ENCODE data around the gene LBP. TPM values are rescaled to one million over a fixed set of nuclear protein-coding genes. Genes with fewer than 3 reads are reported as not detected.

LBP gene
- total RNA-seq, 1 experiment from 2014 or later: 0.15 TPM

- DNase-seq (ENCODE audit: low read depth, low spot score): no peak
- Histone ChIP-seq H4K20me1 (ENCODE audit: insufficient read depth) (no peaks in the 10 kb centered on the region), H3K4me2 (ENCODE audit: low read length) (no peak overlapping the region), H3K4me3 (replicated peaks in 1 of 2; ENCODE audit: low read depth in 1 of 2, low read length in 2 of 2) (no peak overlapping the region), H2AFZ (ENCODE audit: low read depth, low read length, poor library complexity, severe bottlenecking) (no peak overlapping the region), H3K9me2 (ENCODE audit: insufficient read depth) (no peaks in the 10 kb centered on the region), H3K9ac (ENCODE audit: low read length) (no peak overlapping the region), H3K27me3 (ENCODE audit: insufficient read depth, low read length) (0 out of 2 replicates have a peak, but pooled peaks cover 10% of the 10 kb centered on the region), H3K4me1 (ENCODE audit: control insufficient read depth in 1 of 2, insufficient read depth in 2 of 2, low read length in 2 of 2) (no peaks in the 10 kb centered on the region), H3K9me3 (ENCODE audit: control insufficient read depth in 1 of 2, insufficient read depth in 1 of 2, low read depth in 1 of 2, low read length in 2 of 2) (peaks cover 0 to 5% of the 10 kb centered on the region in 2 experiments; a peak in 1 of 4 replicates), H3K27ac (ENCODE audit: low read depth, low read length) (no peak overlapping the region), H3K36me3 (ENCODE audit: control insufficient read depth in 1 of 2, insufficient read depth in 2 of 2, low read length in 2 of 2) (no peaks in the 10 kb centered on the region), H3K79me2 (ENCODE audit: insufficient read depth, low read length) (no peaks in the 10 kb centered on the region)
- ATAC-seq: no peak
- TF ChIP-seq ATF3 (IDR thresholded peaks at IDR 0.05) (no peak), SRF (IDR thresholded peaks at IDR 0.05; ENCODE audit: low read depth) (no peak), ZBTB33 (IDR thresholded peaks at IDR 0.05; ENCODE audit: extremely low read depth, insufficient replicate concordance, low read length) (no peak), EZH2 (IDR thresholded peaks at IDR 0.05) (no peak), ZFX (IDR thresholded peaks at IDR 0.05) (no peak)
- intact Hi-C loops (cut with micrococcal nuclease): no loop called here
- no TSS peak for BruUV-seq (replicated peaks)
- ChIA-PET RAD21 (ENCODE audit: low non-redundant PET in 1 of 2, low total read pairs in 2 of 2, uncharacterized antibody in 2 of 2, unreplicated experiment in 2 of 2) (no interaction called here), CTCF (no interaction called here), POLR2A (no interaction called here)
Measured at GRCh38 chr20:38311491-38311890, 34.8 kb upstream of the LBP start.

GRCh38 chr20:38313676-38314075 is 32.6 kb upstream of the LBP start:
- no TSS peak for BruUV-seq (replicated peaks)
- Histone ChIP-seq H3K79me2 (ENCODE audit: insufficient read depth, low read length) (no peaks in the 10 kb centered on the region), H3K9ac (ENCODE audit: low read length) (no peak overlapping the region), H3K36me3 (ENCODE audit: control insufficient read depth in 1 of 2, insufficient read depth in 2 of 2, low read length in 2 of 2) (no peaks in the 10 kb centered on the region), H3K27ac (ENCODE audit: low read depth, low read length) (no peak overlapping the region), H3K27me3 (ENCODE audit: insufficient read depth, low read length) (0 out of 2 replicates have a peak, but pooled peaks cover 10% of the 10 kb centered on the region), H3K4me3 (replicated peaks in 1 of 2; ENCODE audit: low read depth in 1 of 2, low read length in 2 of 2) (no peak overlapping the region), H3K9me3 (ENCODE audit: control insufficient read depth in 1 of 2, insufficient read depth in 1 of 2, low read depth in 1 of 2, low read length in 2 of 2) (peaks cover 0 to 5% of the 10 kb centered on the region in 2 experiments; a peak in 1 of 4 replicates), H3K4me1 (ENCODE audit: control insufficient read depth in 1 of 2, insufficient read depth in 2 of 2, low read length in 2 of 2) (no peaks in the 10 kb centered on the region), H2AFZ (ENCODE audit: low read depth, low read length, poor library complexity, severe bottlenecking) (no peak overlapping the region), H3K9me2 (ENCODE audit: insufficient read depth) (no peaks in the 10 kb centered on the region), H4K20me1 (ENCODE audit: insufficient read depth) (no peaks in the 10 kb centered on the region), H3K4me2 (ENCODE audit: low read length) (no peak overlapping the region)
- ATAC-seq: no peak
- ChIA-PET CTCF (no interaction called here), RAD21 (ENCODE audit: low non-redundant PET in 1 of 2, low total read pairs in 2 of 2, uncharacterized antibody in 2 of 2, unreplicated experiment in 2 of 2) (interaction anchor here in 1 of 2 experiments (0.6 kb wide), 1 partner anchor 43 kb away, joined by 4 read pairs; no protein-coding TSS in a partner anchor), POLR2A (no interaction called here)
- DNase-seq (ENCODE audit: low read depth, low spot score): no peak
- intact Hi-C loops (cut with micrococcal nuclease): no loop called here
- no peak for TF ChIP-seq POLR2A (IDR thresholded peaks at IDR 0.05; ENCODE audit: borderline replicate concordance, extremely low read depth, insufficient read depth, insufficient read length)
- TF ChIP-seq SP1 (IDR thresholded peaks at IDR 0.05; ENCODE audit: low read depth): no peak
- no peak for TF ChIP-seq EZH2phosphoT487 (IDR thresholded peaks at IDR 0.05; ENCODE audit: borderline replicate concordance)
- TF ChIP-seq REST (IDR thresholded peaks at IDR 0.05; ENCODE audit: low read depth): no peak
- no peak for TF ChIP-seq TCF7L2 (IDR thresholded peaks at IDR 0.05; ENCODE audit: borderline replicate concordance, extremely low read depth, insufficient read depth, insufficient read length)
- no peak for TF ChIP-seq FOSL1 (IDR thresholded peaks at IDR 0.05; ENCODE audit: low read depth)
- no peak for TF ChIP-seq CTCF (IDR thresholded peaks at IDR 0.05 in 2 of 3, conservative IDR thresholded peaks at IDR 0.05 in 1 of 3; ENCODE audit: borderline replicate concordance in 1 of 3, insufficient read depth in 1 of 3, low read depth in 2 of 3, low read length in 2 of 3)
- TF ChIP-seq CBX3 (IDR thresholded peaks at IDR 0.05; ENCODE audit: low read depth): no peak

All from HCT116 (cell line).